GM12878 (cell line): ENCODE measurements around the gene PSMD1. TPM values are rescaled to one million over a fixed set of nuclear protein-coding genes. Genes with fewer than 3 reads are reported as not detected.

Experiments used
- ASH2L ChIP-seq: fragments of 300-600, 200-600 bp; sonication (generic); IDR thresholded peaks from 2 replicates; pipeline ENCODE4 v1.6.1; 2017; ENCODE audit warnings: low read depth, mild to moderate bottlenecking, borderline replicate concordance
- BCLAF1 ChIP-seq: fragments of 450-650 bp; IDR thresholded peaks from 2 replicates; pipeline ENCODE4 v1.6.1; 2017; ENCODE audit warnings: antibody characterized with exemption, mild to moderate bottlenecking, moderate library complexity
- CBX5 ChIP-seq: sonication (generic); IDR thresholded peaks from 2 replicates; pipeline ENCODE4 v1.6.1; 2016; ENCODE audit warnings: low read depth, moderate library complexity, mild to moderate bottlenecking, inconsistent platforms
- E2F4 ChIP-seq: IDR thresholded peaks from 2 replicates; pipeline ENCODE4 v1.6.1; 2012; ENCODE audit warnings: low read depth, low read length, improper control_type of control experiment
- ELK1 ChIP-seq: IDR thresholded peaks from 2 replicates; pipeline ENCODE4 v1.6.1; 2012; ENCODE audit warnings: low read depth, low read length, improper control_type of control experiment
- ESRRA ChIP-seq: IDR thresholded peaks from 2 replicates; pipeline ENCODE4 v1.6.1; 2012; ENCODE audit warnings: mild to moderate bottlenecking, low read length, improper control_type of control experiment
- JUNB ChIP-seq: IDR thresholded peaks from 2 replicates; pipeline ENCODE4 v1.6.1; 2016; ENCODE audit warnings: antibody characterized with exemption, mild to moderate bottlenecking
- POLR2AphosphoS5 ChIP-seq: IDR thresholded peaks from 2 replicates; pipeline ENCODE4 v1.6.1; 2011; ENCODE audit warnings: mild to moderate bottlenecking, low read length, inconsistent platforms
- RBBP5 ChIP-seq: fragments of 200-600 bp; sonication (generic); conservative IDR thresholded peaks from 2 replicates; pipeline ENCODE4 v1.6.1; 2016
- RELB ChIP-seq: fragments of 450-650 bp; IDR thresholded peaks from 2 replicates; pipeline ENCODE4 v1.6.1; 2017; ENCODE audit warnings: low read depth, mild to moderate bottlenecking, moderate library complexity
- SMAD1 ChIP-seq: fragments of 450-650 bp; IDR thresholded peaks from 2 replicates; pipeline ENCODE4 v1.6.1; 2018; ENCODE audit warnings: mild to moderate bottlenecking, low read depth; ENCODE audit not compliant: partially characterized antibody
- SP1 ChIP-seq: IDR thresholded peaks from one replicate; pipeline ENCODE4 v1.6.1; 2011; ENCODE audit warnings: low read depth, low read length
- TBL1XR1 ChIP-seq: IDR thresholded peaks from 2 replicates; pipeline ENCODE4 v1.6.1; 2012; ENCODE audit warnings: low read depth, low read length, improper control_type of control experiment
- USF1 ChIP-seq: IDR thresholded peaks from 2 replicates; pipeline ENCODE4 v1.6.1; 2011; ENCODE audit warnings: borderline replicate concordance, low read depth, mild to moderate bottlenecking, moderate library complexity, mixed read lengths, low read length; ENCODE audit not compliant: insufficient read depth; ENCODE audit errors: extremely low read length
- USF2 ChIP-seq: IDR thresholded peaks from 2 replicates; pipeline ENCODE4 v1.6.1; 2011; ENCODE audit warnings: low read depth, low read length, improper control_type of control experiment, borderline replicate concordance
- polyA plus RNA-seq, 11 experiments: library from polyadenylated mRNA; depleted of rRNA in 4 of 11; unstranded in 6 of 11; stranded (reverse) in 5 of 11; fragments of >200 nt; fragmentation: Nextera tagmentation in 4 of 11; fragmentation: Illumina TruSeq in 1 of 11; extraction: Ambion mirVana in 4 of 11; extraction: Trizol in 1 of 11; gene quantifications; 1 replicate in 1 of 11; 2 replicates in 10 of 11; pipeline versions ENCODE4 v1.2.1 to v1.2.3, GENCODE V29; 2011 to 2016; ENCODE audit warnings: inconsistent platforms in 2 of 11, missing spikeins in 2 of 11, low read depth in 1 of 11
- total RNA-seq, 4 experiments: library from RNA; depleted of rRNA in 3 of 4; stranded (reverse); fragments of >200 nt in 3 of 4; fragmentation: Illumina TruSeq in 1 of 4; extraction: Trizol in 1 of 4; gene quantifications; 2 replicates each; pipeline versions ENCODE4 v1.2.1 to v1.2.3, GENCODE V29; 2013 to 2021

PSMD1 gene
- total and polyA plus RNA-seq, 10 of the 15 experiments (the other 5 are each of a cell fraction or from before 2014, with no cell fraction given): 87.4 to 220 (median 139) TPM

GRCh38 chr2:231052494-231053451 is 3.9 kb upstream of the PSMD1 start (continued):
- TF ChIP-seq BCLAF1 (no peak), ESRRA (no peak), E2F4 (peak; percentile 56; the same call in 1 of the 2 replicates), RBBP5 (no peak), USF2 (no peak), ASH2L (no peak), RELB (peak; percentile 34; the same call in 1 of the 2 replicates), TBL1XR1 (no peak), SP1 (peak; percentile 53), SMAD1 (no peak), CBX5 (no peak), USF1 (no peak), ELK1 (0 out of 2 replicates have a peak, but pooled peaks have one; percentile 35), JUNB (no peak), POLR2AphosphoS5 (no peak)
